ENCODE measurements around the gene RTCB.

RTCB gene

DNA sequence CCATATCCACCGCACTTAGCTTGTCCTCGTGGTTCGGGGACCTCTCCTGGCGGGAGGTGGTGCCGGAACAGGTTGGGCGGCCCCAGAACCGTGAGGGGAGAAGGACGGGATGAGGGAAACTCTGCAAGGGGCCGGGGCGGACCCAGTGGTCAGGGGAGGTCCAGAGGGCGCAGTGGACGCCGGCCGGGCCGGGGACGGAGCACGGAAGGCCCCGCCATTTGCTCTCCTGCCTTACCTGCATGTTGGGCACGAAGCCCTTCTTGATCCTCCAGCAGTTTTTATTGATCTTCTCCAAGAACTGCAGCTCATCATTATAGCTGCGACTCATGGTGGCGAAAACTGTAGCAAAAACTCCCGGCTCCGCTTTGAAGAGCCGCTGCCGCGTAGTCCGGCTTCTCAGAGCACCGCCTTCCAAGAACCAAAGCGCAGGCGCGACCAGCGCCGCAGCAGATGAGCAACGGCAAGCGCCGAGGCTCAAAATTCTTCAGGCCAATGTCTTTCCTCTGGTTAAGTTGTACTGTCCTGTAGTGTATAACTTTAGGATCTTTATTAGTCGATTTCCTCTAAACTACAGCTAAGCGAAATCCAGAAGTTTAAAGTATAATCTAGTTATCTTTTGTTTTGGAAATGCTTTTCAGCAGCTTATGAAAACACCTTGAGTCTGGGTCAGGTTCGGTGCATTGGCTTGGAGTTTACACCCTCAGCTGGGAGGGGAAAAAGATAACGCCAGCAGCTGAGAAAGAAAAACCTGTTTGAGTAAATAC, at the start of gene RTCB:
Gene RTCB, minus strand, starts transcription at position 419 of the 764 bp plus-strand sequence. Its CDS starts 91 bp downstream, at position 328.
- peak; percentile 93 for DNase-seq (ENCODE audit: low spot score)

DNA sequence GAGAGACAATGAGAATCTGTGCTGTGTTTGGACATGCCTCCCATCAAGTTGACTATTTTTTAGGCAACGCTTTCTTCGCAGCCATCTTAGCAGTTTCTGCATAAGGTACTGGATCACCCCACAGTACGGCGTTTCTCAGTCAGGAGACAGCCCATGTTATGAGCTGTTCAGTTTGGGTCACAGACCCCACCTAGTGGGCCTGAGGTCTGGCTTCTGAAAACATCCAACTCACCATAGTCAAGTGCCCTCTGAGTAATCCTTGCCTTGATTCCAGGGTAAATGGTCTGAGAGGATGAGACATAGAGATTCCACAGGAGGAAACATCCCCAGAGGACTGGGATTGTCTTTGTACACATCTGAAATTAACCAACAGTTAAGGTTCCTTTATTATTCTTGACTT, 45.0 kb upstream of the RTCB start:
- no peak for DNase-seq (ENCODE audit: low spot score)

DNA sequence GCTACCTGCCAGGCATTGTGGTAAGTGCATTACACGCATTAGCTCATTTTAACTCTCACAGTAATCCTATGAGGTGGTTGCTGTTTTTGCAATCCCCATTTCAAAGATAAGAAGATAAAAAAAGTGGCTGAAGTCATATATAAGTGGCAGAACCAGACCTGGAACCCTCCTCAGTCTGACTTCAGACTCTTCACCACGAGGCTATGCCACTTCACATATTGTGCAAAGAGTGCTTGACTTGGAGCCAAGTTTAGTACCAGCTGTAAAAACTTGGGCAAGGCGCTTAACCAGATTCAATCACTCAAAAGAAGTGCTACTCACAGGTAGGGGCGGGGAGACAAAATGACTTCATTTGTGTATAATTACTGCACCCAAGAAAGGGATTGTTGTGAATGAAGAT, 36.9 kb upstream of the RTCB start:
- no peak for DNase-seq (ENCODE audit: low spot score)

DNA sequence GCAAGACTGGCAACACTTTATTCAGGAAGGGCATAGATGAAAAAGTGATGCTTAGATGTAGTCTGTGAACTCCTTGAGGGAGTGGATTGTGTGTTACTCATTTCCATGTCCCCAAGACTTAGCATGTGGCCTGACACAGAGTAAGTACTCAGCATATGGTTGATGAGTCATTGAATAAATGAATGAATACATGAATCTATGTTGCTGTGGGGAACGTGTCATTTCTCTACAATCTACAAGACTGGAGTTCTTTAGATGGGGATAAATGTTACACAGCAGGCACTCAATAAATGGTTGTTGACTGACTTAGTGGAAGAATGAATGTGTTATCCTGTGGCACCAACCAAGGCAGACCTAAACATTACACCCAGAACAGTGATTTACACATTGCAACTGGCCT, 34.3 kb upstream of the RTCB start:
- DNase-seq (ENCODE audit: low spot score), result no peak

DNA sequence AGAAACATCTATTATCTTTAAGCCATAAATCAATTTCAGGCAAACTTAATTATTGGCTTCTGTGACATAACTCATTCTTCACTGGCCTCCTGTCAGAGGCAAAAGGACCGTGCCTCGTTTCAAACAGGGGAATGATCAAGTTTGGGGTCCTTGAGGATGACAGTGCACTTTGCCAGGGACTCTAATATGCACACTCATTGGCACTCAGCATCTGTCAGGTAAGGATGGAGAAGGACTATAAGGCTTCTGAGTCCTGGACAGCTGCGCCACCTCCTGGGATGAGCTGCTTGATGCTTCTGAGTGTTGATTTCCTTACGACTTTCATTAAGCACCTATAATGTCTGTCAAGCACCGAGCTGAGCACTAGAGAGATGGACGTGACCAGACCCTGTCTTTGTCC, 32.0 kb upstream of the RTCB start:
- DNase-seq (ENCODE audit: low spot score), result peak; percentile 11

DNA sequence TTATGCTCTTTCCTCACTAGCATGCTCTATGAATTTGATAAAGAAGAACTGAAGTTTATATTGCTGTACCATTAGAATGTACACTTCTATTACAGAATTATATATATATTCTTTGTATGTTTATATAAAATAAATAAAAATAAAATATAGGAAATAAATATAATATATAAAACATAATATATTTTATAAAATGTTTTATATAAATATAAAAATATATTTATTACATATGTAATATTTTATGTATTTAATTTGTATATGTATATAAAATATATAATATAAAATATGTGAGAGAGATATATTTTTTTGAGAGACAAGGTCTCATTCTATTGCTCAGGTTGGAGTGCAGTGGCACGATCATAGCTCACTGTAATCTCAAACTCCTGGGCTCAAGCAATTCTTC, 18.3 kb upstream of the RTCB start:
- DNase-seq (ENCODE audit: low spot score), result no peak

DNA sequence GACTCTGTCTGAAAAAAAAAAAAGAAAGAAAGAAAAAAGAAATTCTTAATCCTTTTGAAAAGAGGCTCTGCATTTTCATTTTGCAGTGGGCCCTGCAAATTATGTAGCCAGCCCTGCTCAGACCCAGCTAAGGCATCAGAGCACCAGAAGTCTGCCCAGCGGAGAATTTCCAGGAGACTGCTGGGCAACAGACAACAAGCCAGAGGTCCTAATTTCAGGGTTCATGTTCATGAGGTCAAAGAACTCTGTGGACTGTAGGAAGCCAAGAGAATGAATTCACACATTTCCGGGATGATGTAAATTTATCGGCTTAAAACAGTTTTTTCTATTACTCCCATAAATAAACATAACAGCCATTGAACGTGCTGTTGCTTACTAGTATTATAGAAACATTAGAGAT, 14.8 kb upstream of the RTCB start:
- DNase-seq (ENCODE audit: low spot score), result no peak

DNA sequence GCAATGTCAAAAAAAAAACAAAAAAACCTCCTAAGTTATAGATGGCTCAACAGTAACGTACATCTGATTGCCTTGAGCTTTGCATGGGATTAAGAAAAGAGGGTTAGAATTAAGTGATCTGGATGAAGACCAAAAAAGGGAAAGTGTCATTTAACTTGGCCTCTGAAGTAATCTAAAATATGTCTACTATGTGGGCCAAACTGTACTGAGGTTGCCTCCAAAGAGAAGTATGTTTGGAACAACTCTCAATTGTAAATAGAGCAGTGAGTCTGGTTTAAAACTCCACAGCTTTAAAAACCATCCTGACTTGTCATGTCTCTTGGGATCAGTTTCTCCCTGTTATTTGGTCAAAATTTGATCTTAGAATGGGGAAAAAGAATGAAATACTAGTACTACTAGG, 11.6 kb upstream of the RTCB start:
- DNase-seq (ENCODE audit: low spot score), result no peak

DNA sequence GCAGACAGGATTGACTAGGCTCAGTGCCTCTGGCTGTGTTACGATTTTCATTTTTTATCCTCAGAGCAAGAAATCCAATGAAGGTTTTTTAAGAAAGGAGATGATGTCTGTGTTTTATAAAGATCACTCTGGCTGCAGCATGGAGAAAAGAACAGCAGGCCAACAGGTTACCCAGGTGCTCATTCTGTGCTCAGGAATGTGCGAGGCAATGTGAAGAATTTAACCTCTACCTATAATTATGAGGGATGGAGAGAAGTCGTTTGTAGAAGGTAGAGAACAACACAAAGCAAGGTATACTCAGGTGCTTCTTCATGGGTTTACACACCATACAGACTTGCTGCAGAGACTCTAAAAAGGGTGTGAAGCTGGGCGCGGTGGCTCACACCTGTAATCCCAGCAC, 10.0 kb upstream of the RTCB start:
- no peak for DNase-seq (ENCODE audit: low spot score)

DNA sequence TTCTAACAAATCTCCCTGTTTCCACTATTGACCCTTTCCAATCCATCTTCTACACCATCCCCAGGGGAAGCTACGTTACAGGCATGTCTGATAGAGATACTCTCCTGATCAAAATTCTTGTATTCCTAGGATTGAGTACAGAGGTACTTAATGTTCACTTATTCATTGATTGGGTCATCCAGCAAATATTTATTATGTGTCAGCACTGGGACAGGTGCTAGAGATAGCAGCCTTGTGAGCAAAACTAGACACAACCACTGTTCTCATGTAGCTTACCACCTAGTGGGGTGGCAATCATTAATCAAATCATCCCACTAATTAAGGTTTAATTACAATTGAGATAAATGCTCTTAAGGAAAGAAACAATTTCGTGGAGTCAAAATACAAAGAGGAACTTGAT, 9.4 kb upstream of the RTCB start:
- no peak for DNase-seq (ENCODE audit: low spot score)

DNA sequence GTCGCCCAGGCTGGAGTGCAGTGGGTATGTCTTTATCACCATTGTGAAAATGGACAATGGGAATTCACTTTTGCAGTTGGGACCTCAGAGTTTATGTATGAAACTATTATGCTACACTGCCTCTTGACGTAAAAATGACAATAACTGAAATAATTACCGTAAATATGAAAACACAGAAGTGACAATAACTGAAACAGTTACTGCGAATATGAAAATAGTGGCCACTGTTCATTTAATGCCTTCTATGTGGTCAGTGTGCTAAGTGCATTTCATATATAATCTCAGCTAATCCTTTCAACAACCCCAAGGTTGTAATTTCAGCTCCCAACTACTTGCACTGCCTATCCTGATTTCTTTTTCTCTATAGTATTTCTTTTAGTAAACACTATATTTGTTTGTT, 5.9 kb upstream of the RTCB start:
- DNase-seq (ENCODE audit: low spot score), result no peak

DNA sequence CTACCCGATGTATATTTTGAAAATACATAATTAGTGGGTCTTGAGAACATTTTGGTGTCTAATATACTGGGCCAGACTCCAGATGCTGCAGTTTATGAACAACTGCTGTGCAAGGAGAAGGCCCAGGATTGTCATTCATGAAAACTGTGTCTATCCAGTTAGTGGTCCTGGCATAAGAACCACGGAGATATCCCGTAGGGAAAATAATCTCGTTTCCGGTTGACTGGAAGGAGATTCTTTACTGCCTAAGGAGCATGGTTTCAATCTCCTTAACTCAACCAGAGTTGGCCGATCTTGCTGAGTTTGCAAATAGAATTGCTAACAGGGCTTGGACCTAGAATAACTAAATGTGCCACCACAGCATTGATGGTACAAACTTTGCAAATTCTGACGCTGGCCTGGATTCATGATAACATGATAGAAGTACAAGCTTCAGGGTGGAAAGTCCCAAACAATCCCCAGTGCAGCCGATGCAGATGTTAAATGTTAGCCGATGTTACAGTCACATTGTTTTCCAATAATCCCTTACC, 4.6 kb upstream of the RTCB start:
- no peak for DNase-seq (ENCODE audit: low spot score)

DNA sequence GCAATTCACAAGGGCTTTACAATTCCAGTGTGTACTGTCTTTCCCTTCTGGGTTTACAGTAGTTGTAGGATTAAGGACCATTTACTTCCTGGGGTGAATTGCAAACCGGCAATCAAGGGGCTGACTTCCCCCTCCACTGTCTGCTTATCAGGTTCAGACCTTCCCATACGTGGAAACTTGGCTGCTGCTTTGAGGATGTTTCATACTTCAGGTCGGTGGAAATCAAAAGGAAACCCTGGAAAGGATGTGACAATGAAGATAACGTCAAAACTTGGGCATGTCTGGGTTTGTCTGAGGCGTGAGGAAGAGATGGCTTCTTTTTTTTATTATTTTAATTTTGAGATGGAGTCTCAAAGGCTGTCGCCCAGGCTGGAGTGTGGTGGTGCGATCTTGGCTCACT, 2.1 kb upstream of the RTCB start:
- no peak for DNase-seq (ENCODE audit: low spot score)

DNA sequence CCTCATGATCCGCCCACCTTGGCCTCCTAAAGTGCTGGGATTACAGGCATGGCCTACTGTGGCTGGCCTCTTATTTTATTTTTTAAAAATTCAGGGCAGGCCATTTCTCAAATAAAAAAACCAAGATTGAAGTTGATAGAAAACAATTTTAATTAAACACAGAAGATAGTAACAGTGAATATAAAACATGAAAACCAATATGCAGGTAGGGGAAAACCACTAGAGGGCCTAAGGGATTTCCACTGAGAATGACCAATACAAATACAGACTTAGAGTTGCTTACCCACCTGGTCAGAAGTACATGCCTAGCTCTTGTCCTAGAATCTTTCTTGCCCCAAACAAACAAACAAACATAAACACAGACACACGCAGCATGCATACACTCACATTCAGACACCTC, 1.7 kb upstream of the RTCB start:
- peak; percentile 19 for DNase-seq (ENCODE audit: low spot score)

DNA sequence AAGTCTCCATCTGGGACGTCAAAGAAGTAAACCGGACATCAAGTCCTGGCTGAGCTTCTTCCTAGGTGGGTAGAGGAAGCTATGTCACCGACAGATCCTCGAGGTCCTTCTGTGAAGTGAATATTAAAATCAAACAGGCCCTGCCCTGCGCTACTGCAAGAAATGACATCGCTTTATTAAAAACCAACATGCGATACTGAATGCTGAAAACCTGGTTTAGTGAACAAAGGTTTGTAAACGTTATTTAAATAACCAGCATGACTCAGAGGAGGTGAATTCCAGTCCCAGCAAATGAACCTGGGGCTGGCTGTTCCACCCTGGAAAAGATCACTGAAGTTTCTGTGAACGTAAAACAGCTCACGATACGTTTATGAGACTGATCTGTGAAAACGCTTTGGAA, 645 bp downstream of the RTCB start:
- no peak for DNase-seq (ENCODE audit: low spot score)

DNA sequence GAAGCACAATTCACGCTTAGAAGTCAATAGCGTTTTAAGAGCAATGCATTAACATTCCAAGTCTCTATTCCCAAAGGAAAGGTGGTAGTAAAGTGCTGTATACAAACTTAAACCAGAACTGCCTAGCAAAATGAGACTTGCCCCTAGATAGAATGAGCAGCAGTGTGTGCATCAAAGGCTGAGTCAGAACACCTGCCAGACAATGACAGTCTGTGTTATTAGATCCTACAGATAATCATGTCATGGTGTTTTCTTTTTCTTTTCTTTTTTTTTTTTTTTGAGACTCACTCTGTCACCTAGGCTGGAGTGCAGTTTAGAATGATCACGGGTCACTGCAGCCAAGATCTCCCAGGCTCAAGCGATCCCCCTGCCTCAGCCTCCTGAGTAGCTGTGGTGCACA, 1.6 kb downstream of the RTCB start:
- DNase-seq (ENCODE audit: low spot score), result no peak

DNA sequence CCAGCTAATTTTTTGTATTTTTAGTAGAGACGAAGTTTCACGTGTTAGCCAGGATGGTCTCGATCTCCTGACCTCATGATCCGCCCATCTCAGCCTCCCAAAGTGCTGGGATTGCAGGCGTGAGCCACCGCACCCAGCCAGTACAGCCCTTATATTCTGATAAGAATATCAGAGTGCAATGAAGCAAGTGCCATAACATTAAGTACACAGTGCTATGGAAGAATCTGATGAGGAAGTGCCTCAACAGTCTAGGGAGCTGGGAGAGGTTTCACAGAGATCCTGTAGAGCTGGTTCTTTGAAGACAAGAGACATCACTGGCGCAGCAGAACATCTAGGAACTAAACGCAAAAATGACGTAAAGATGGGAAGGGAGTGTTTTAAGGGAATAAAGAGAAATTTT, 2.1 kb downstream of the RTCB start:
- DNase-seq (ENCODE audit: low spot score), result no peak

DNA sequence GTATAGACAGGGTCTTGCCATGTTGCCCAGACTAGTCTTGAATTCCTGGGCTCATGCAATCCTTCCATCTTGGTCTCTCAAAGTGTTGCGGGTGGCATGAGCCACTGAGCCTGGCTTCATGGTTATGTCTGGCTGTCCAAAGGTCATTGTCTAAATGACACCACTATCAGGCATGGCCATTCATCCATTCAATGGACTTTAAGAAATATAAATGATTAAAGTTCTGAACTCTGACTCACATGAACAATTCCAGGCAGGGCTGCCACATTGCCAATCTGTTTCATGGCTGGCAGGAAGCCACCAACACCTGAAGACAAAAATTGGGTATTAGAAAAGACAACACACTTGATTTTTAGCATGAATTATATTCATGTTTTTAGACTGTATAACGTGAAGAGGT, 4.1 kb downstream of the RTCB start:
- DNase-seq (ENCODE audit: low spot score), result no peak

DNA sequence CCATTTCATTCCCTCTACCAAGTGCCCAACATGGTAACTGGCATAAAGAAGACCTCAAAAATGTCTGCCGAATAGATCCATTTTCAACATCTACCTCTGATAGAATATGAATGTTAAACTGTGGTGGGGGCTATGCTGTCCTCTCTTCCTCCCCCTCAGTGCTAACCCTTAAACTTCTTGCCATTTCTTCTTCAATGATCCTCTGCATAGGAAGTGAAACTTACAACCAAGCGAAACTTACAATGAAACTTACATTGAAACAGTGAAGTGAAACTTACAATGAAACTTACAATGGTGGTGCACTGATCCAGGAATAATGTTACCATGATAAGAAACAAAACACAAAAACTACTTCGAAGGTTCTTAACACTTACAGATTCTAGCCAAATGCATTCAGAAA, 4.7 kb downstream of the RTCB start:
- DNase-seq (ENCODE audit: low spot score), result no peak

DNA sequence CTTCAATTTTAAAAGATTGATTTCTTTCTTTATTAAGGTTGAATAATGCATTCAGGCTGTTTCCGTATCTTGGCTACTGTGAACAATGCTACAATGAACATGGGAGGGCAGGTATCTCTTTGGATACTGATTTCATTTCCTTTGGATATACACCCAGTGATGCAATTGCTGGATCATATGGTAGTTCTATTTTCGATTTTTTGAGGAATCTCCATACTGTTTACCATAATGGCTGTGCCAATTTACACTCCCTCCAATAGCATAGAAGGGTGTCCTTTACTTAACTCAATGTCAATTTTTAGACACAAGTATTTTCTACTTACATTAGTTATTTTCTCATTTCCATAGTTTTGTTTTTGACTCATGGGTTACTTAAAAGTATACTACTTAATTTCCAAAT, 8.0 kb downstream of the RTCB start:
- no peak for DNase-seq (ENCODE audit: low spot score)

DNA sequence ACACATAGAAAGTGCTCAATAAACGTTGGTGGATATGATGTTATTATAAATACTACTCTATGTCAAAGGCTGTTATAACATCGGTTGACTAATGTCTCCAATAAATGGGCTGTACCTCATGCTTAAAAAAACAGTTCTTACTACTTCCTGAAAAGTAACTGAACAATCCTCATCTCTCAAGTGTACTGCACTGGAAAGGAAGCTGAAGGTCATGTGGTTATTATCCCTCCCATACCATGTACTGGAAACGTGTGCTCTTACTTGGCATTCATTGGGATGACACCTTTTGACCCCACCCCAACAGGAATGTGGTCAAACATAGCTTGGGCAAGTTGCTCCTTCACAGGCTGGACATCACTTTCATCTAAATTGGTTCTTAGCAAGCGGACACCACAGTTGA, 10.6 kb downstream of the RTCB start:
- no peak for DNase-seq (ENCODE audit: low spot score)

DNA sequence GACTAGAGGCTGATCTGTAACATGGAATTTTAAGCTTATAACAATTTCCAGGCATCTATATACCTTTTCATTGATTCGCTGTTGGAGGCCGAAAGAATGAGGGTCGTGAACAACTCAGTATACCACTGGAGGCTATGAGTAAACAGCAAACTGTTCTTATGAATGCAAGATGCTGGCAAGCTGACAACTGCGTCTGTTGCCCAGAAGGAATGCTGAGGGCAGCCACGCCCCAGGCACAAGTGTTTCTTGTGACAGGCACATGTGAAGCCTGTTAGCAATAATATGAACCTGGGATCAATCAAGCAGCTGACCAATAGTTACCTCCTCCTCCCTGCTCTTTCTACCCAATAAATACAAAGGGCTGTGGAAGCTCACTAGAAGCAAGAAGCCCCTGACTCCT, 15.3 kb downstream of the RTCB start:
- no peak for DNase-seq (ENCODE audit: low spot score)

DNA sequence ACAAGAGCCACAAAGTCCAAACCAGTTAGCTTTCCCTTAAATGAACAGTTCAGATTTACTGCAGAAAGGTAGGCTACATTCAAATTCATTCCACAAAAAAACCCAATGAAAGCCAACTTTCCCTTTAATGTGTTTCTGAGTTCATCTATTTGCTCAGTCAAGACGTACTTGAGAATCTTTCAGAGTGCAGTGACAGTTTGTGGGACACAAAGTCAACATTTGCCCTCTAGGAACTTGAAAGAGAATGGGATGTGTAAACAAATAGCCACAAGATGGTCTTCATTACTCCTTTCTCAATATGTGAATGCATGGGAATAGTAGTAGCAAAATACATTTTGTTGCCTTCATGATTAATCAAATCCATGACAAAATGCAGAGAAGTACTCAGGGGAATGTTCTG, 15.8 kb downstream of the RTCB start:
- DNase-seq (ENCODE audit: low spot score), result no peak

DNA sequence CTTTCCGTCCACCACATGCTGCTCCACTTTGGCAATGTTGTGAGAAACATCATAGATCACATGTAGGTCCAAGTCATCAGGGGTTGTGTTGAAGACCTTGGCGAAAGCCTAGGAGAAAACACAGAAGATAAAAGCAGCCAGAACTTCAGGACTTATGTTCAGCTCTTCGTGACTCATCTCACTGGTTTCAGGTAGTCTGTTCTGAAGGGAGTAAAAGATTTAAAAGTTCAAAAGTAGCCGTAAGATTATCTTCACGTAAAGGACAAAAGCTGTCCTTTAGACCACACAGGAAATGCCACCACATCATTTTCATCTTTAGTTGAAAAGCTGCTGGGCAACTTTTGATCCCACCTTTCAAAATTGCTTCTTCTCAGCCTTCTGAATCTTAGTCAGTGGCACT, 16.9 kb downstream of the RTCB start:
- DNase-seq (ENCODE audit: low spot score), result no peak
